RPMI7951 (cell line): ENCODE data around the gene GSTCD. TPM values are rescaled to one million over a fixed set of nuclear protein-coding genes. Genes with fewer than 3 reads are reported as not detected.
"Not testable (repeated sequence)": the region's sequence is repeated elsewhere in the genome, so short reads cannot be mapped to it uniquely, and the experiment has no call there.

Source experiments
- DNase-seq: peaks from one replicate; pipeline ENCODE4 v3.0.0-alpha.2; 2012; ENCODE audit warnings: low read depth
- total RNA-seq: library from RNA; depleted of rRNA; stranded (reverse); fragments of >200 nt; shearing (Covaris generic); gene quantifications from 2 replicates; pipeline ENCODE4 v1.2.3, GENCODE V29; 2014

Gene GSTCD
- total RNA-seq, 1 experiment from 2014 or later = 17.7 TPM

- no peak for DNase-seq
These were observed 98.9 kb downstream of the GSTCD start for GRCh38 chr4:105807496-105807895.

GRCh38 chr4:105808030-105808749 is 99.6 kb downstream of the GSTCD start:
- peak; percentile 72 for DNase-seq

GRCh38 chr4:105808750-105809041 is 100.1 kb downstream of the GSTCD start:
- no peak for DNase-seq

DNA sequence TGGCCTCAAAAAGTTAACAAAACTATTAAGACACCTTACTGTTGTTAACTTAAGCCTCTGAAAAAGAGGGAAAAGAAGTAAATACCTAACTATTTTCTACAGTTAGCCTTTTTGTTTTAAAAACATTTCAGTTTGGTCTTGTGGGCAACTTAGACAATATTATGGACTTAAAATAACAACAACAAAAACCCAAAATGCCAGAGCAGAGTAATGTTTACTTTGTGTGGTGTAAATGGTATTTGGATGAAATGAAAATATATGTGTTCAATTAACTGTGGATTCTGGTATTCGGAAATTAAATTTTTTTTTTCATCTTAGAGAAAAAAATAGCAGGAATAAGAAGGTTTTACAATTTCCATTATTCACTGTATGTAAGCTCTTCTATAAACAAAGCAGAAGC is 107.1 kb downstream of the GSTCD start:
- DNase-seq = no peak

DNA sequence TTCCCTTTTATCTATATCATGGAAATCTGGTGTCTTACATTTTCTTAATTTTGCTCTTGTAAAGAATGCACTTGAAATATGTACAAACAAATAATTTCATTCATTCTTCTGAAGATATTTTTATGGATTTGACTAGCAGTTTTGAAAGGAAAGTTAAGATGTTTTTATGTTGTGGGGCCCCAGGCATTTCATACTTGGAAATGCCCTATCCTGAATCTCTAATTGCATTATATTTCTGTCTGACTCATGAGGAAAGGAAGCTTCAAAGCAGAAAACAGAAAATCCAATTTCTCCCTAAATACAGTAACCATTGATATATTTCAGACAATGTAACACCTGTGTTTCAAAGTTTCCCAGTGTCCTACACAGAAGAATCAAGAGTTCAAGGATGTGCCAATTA is 113.5 kb downstream of the GSTCD start:
- DNase-seq = no peak

DNA sequence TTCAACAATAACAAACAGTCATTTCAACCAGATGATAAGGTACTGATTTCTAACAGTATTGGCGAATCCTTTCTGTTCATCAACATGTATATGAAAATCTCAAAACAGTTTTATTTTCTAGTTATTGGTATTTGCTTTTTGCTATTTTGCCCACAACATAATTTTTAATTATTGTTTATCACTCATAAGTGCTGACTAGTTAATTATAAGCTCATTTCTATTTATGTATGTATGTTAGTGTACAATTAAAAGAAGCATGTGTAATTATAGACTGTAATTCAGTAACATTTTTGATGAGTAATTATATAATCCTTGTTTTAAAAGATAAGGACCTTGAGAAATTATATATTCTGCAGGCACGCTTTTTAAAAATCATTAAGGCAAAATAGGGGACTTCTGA is 119.5 kb downstream of the GSTCD start:
- no peak for DNase-seq

DNA sequence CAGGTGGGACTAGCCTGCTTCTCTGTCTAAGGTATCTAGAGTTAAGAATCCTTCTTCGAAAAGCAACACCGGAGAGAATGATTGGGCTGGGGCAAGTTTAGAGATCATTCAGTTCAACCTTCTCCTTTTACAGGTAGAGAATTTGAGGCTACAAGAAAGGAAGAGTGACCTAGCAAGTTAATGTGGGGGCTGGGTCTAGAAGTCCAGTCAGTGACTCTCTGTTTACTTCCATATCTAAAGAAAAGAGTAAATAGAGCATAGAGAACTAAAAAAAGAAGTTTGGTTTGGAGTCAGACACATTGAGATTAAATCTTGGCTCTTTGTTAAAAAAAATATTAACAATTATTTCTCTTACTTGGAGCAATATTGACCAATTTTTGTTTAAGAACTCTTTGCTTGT is 122.6 kb downstream of the GSTCD start:
- no peak for DNase-seq

GRCh38 chr4:105835177-105835576 is 126.6 kb downstream of the GSTCD start:
- DNase-seq = no peak

- DNase-seq = no peak
These were observed 128.0 kb downstream of the GSTCD start for GRCh38 chr4:105836537-105836936.

- DNase-seq = no peak
These were observed 128.5 kb downstream of the GSTCD start for GRCh38 chr4:105837037-105837436.

DNA sequence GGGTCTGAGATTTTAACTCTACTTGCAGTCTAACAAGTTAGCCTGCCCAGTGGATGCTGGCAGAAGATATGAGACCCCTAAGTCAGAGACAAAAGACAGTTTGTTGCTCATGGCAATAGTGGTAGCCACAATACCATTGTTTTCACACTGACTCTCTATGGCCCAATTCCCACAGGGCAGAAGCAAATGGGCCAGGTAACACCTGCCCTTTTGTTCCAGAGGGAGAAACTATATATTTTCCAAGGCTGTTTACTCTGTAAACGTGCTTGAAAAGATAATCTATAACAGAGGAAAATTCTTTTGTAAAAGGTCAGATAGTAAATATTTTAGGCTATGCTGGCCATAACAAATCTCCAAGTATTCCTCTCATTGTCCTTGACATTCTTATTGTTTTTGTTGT is 129.5 kb downstream of the GSTCD start:
- DNase-seq = no peak

DNA sequence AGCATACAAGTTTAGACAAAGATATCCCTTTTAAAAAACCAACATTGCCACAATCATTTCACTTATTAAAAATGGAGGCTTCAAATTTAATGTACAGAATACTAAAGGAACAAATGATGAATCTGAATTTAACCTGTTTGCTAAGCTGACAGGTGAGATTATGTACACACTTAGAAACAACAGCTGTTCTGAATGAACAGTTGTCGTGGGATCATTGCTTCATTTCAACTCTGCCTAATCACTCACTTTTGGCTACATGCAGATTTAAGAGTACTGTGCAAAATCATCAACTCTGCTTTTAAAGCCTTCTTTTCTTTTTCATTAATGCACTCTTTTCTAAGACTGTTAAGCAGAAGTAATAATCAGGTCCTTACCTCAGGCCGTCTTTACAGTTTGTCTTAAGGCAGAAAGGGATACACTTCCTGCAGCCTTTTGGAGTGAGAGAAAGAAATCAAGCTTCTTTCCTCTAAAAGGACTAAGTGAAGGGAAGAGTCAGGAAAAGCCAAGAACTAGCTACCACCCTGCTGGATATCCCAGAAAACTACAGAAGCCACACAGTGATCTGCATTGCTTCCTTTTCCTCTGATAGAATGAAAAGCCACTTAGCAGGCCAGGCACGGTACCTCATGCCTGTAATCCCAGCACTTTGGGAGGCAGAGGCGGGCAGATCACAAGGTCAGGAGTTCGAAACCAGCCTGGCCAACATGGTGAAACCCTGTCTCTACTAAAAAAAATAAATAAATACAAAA is 132.0 kb downstream of the GSTCD start:
- DNase-seq = no peak

DNA sequence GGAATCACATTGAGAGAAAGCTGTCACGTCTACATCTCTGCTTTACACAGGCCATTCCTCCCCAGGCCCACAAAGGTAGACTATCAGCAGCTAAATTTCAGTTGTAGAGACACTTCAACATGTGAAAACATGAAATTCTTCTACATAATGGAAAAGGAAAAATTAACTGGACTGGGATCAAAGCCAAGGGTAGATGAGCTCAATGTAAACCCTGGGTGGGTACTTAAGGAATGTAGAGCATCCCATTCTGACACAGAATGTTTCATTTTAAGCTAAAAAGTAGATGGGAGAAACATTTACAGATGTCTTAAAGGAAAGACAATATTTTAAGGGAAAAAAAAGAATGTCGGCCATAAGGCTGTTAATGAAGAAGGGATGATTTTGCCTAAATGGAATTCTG is 135.4 kb downstream of the GSTCD start:
- no peak for DNase-seq

- DNase-seq = no peak
These were observed 137.0 kb downstream of the GSTCD start for GRCh38 chr4:105845559-105845958.

DNA sequence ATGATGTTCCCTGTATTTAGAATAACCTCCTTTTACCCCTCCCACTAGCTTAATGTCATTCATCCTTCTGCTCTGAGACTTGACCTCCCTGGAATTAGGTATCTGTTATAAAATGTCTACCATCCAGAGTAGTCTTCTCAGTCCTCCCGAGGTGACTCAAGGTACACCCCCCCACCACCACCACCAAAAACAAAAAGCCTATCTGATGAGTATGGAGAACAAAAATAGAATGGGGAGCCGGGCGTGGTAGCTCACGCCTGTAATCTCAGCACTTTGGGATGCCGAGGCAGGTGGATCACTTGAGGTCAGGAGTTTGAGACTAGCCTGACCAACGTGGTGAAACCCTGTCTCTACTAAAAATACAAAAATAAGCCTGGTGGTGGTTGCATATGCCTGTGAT is 139.8 kb downstream of the GSTCD start:
- DNase-seq = not testable (repeated sequence)

DNA sequence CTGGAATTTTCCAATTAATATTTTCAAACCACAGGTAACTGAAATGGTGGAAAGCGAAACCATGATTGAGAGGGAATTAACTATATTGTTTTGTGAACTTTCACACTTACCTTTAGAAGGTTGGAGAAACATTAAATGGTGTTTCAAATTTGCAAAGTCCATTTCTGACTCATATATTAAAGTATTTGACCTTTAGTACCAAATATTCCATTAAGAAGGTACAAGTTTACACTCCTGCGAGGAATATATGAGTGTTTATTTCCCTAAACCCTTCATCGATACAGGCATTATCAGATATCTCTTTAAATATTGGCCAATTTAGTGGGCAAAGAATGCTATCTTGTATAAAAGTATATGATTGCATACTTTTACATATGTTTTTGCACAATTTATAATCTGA is 142.6 kb downstream of the GSTCD start:
- no peak for DNase-seq

DNA sequence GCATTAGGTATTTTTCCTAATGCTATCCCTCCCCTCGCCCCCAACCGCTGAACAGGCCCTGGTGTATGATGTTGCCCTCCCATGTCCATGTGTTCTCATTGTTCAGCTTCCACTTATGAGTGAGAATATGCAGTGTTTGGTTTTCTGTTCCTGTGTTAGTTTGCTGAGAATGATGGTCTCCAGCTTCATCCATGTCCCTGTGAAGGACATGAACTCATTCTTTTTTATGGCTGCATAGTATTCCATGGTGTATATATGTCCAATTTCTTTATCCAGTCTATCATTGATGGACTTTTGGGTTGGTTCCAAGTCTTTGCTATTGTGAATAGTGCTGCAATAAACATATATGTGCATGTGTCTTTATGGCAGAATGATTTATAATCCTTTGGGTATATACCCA is 143.6 kb downstream of the GSTCD start:
- DNase-seq = not testable (repeated sequence)

- no peak for DNase-seq
These were observed 150.0 kb downstream of the GSTCD start for GRCh38 chr4:105858466-105859040.

DNA sequence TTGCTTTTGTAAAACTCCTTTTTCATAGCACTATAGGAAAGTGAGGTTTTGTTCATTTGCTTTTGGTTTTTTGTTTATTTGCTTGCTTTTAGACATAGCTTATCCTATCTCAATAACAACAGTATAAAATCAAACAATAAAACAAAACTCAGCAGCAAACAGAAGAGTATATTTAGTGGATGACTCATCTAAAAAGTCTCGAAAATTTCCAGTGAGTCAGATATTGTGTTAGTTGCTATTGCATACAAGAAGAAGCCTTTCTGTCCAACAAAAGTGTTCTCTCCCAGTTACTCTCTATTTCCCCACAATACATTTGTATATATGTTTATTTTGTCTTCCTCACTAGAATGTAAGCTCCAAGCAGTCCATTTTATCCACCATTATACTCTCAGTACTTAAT is 150.6 kb downstream of the GSTCD start:
- peak; percentile 58 for DNase-seq

DNA sequence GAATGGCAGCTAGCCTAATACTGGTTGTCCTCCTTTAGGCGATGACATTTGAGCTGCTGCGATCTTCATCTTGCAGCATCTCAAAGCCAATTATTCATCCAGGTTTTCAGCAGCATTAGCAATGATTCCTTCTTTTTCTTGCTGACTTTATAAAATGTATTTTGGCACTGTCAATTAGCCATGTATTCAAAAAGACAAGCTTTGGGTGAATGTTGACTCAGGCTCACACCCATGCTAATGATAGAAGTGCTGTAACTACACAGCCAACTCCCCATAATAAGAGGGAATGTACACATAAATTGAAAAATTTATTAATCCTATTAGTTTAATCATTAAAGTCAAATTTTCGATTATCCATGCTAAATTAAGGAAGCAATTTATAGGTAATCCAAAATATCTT is 162.4 kb downstream of the GSTCD start:
- DNase-seq = no peak

- DNase-seq = no peak
These were observed 163.4 kb downstream of the GSTCD start for GRCh38 chr4:105871997-105872396.

DNA sequence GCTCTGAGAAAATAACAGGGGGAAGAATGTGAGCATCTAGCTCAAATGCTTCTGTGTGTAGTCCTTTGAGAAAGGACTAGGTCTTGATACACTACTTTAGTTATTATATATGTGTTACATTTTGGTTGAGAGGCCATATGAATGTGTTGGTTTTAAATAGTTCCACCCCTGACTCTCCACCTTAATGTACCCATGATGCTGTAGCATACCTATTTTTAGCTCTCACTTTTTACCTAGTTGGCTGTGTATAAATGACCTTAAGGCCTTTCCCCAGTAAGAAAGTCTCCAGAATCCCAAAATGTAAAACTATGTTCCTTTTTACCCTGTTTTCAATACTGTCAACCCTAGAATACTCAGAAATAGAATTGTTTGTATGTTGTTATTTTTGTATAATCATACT is 166.6 kb downstream of the GSTCD start:
- no peak for DNase-seq

DNA sequence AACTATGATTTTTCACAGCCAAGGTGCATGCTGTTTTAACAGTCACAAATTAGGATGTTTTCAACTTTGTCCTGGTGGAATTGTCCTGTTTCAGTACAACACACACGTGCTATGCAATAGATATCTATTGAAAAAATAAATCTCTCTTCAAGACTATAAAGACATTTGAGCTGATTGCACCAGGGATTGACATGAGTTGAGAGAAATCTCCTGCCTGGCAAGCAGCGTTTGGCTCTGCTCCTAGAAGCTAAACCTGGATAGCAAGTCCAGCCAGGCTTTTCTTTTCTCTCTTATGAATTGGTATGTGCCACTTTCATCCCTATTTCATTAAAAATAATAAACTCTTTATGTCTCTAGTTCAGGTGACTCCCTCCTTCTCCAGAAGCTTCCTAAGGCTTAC is 170.1 kb downstream of the GSTCD start:
- DNase-seq = no peak
